ENCODE measurements around the gene FILIP1L. TPM values are rescaled to one million over a fixed set of nuclear protein-coding genes. Genes with fewer than 3 reads are reported as not detected.

FILIP1L gene
- total and polyA plus RNA-seq, 2 donors from 2014 or later = 5.5 to 25.5 TPM

DNA sequence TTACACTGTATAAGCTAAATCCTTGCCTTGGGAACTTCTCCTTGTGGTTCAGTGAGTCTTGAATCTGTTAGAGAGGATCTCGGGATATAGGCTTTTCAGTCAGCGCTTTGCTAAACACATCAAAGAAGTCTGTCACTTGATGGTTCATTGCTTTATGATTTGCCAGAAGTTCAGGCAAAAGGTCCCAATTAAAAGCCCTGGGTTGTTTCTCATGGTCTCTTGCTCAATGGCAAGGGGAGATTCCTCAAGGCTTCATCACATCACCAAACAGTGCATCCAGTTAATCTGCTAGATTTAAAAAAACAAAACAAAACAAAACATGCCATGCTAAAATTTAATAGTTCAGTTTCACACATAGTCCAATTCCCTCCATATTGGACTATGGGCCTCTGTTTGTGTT, 114.8 kb downstream of the FILIP1L start:
- Histone ChIP-seq H3K27ac (ENCODE audit: low read depth in 2 of 2, low read length in 2 of 2) (no peak overlapping the region), H3K4me1 (ENCODE audit: control insufficient read depth in 2 of 3, insufficient read depth in 2 of 3, low read depth in 1 of 3, low read length in 3 of 3) (peaks cover 0 to 9% (median 3%) of the 10 kb centered on the region in 3 donors), H3K4me3 (ENCODE audit: low read length in 3 of 3) (no peak overlapping the region), H3K9me3 (ENCODE audit: control insufficient read depth in 2 of 3, insufficient read depth in 1 of 3, low read length in 3 of 3) (no peaks in the 10 kb centered on the region), H3K36me3 (ENCODE audit: control insufficient read depth in 2 of 3, insufficient read depth in 3 of 3, low read length in 3 of 3) (no peaks in the 10 kb centered on the region), H3K27me3 (ENCODE audit: control insufficient read depth, insufficient read depth, low read length) (no peaks in the 10 kb centered on the region), H3K9ac (ENCODE audit: low read length in 3 of 3) (no peak overlapping the region)
- intact Hi-C loops (cut with DNase I) = no loop called here
- no peak for DNase-seq
- TF ChIP-seq CTCF (IDR thresholded peaks at IDR 0.05; ENCODE audit: borderline replicate concordance, extremely low read depth, insufficient read depth) = no peak
- no peak for FAIRE-seq

DNA sequence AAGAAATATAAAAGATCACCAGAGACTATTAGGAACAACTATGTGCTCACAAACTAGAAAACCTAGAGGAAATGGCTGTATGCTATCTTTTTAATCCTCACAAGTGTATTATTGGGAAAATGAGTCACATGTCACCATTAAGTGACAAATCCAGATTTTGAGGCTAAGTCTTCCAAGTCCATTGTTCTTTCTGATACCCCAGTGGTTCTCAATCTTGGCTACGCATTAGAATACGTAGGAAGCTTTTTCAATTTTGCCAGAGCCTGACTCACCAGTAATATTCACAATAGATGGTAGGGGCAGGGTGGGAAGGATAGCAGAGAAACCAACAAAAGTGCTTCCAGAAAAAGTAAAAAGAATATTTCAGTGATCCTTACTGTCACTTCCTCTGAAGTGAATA, 117.0 kb downstream of the FILIP1L start:
- intact Hi-C loops (cut with DNase I) = no loop called here

DNA sequence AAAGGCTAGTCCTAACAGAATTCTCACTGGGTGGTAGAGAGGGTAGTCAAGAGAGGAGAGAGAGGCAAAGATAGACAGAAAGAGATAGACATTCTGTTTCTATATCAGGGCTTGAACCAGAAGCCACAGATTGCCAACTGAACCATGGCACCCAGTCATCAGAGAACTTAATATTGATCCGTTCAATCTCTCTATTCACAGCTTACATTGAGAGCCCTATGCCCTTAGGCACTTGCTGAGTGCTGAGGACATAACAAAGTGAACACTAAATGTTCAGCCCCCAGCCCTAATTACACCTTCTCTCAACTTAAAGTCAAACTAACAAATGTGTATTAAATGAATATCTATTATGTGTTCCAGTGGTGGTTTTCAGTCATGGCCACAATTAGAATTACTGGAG, 124.1 kb downstream of the FILIP1L start:
- TF ChIP-seq CTCF (IDR thresholded peaks at IDR 0.05; ENCODE audit: borderline replicate concordance, extremely low read depth, insufficient read depth) = no peak
- FAIRE-seq = no peak
- no peaks in the 10 kb centered on the region for H3K36me3 ChIP-seq (ENCODE audit: control insufficient read depth in 2 of 3, insufficient read depth in 3 of 3, low read length in 3 of 3)
- H3K27me3 ChIP-seq (ENCODE audit: control insufficient read depth, insufficient read depth, low read length) = no peaks in the 10 kb centered on the region
- no peaks in the 10 kb centered on the region for H3K9me3 ChIP-seq (ENCODE audit: control insufficient read depth in 2 of 3, insufficient read depth in 1 of 3, low read length in 3 of 3)
- intact Hi-C loops (cut with DNase I) = no loop called here
- H3K4me3 ChIP-seq (ENCODE audit: low read length in 3 of 3) = no peak overlapping the region
- no peak overlapping the region for H3K9ac ChIP-seq (ENCODE audit: low read length in 3 of 3)
- no peak for DNase-seq
- H3K27ac ChIP-seq (ENCODE audit: low read depth in 2 of 2, low read length in 2 of 2) = no peak overlapping the region
- H3K4me1 ChIP-seq (ENCODE audit: control insufficient read depth in 2 of 3, insufficient read depth in 2 of 3, low read depth in 1 of 3, low read length in 3 of 3) = no peaks in the 10 kb centered on the region

More for the DNA sequence above, 117.0 kb downstream of the FILIP1L start:
- Histone ChIP-seq H3K4me1 (ENCODE audit: control insufficient read depth in 2 of 3, insufficient read depth in 2 of 3, low read depth in 1 of 3, low read length in 3 of 3) (no peaks in the 10 kb centered on the region), H3K27ac (ENCODE audit: low read depth in 2 of 2, low read length in 2 of 2) (no peak overlapping the region), H3K4me3 (ENCODE audit: low read length in 3 of 3) (no peak overlapping the region), H3K27me3 (ENCODE audit: control insufficient read depth, insufficient read depth, low read length) (no peaks in the 10 kb centered on the region), H3K9me3 (ENCODE audit: control insufficient read depth in 2 of 3, insufficient read depth in 1 of 3, low read length in 3 of 3) (no peaks in the 10 kb centered on the region), H3K36me3 (ENCODE audit: control insufficient read depth in 2 of 3, insufficient read depth in 3 of 3, low read length in 3 of 3) (no peaks in the 10 kb centered on the region), H3K9ac (ENCODE audit: low read length in 3 of 3) (no peak overlapping the region)
- DNase-seq (no peak), FAIRE-seq (no peak)
- no peak for TF ChIP-seq CTCF (IDR thresholded peaks at IDR 0.05; ENCODE audit: borderline replicate concordance, extremely low read depth, insufficient read depth)

GRCh38 chr3:99984668-99985067, 129.6 kb downstream of the FILIP1L start:
- no peak for FAIRE-seq
- TF ChIP-seq CTCF (IDR thresholded peaks at IDR 0.05; ENCODE audit: borderline replicate concordance, extremely low read depth, insufficient read depth) = no peak

More at GRCh38 chr3:99984668-99985067, 129.6 kb downstream of the FILIP1L start:
- Histone ChIP-seq H3K4me1 (ENCODE audit: control insufficient read depth in 2 of 3, insufficient read depth in 2 of 3, low read depth in 1 of 3, low read length in 3 of 3) (no peaks in the 10 kb centered on the region), H3K9me3 (ENCODE audit: control insufficient read depth in 2 of 3, insufficient read depth in 1 of 3, low read length in 3 of 3) (no peaks in the 10 kb centered on the region), H3K4me3 (ENCODE audit: low read length in 3 of 3) (no peak overlapping the region), H3K36me3 (ENCODE audit: control insufficient read depth in 2 of 3, insufficient read depth in 3 of 3, low read length in 3 of 3) (no peaks in the 10 kb centered on the region), H3K27ac (ENCODE audit: low read depth in 2 of 2, low read length in 2 of 2) (no peak overlapping the region), H3K9ac (ENCODE audit: low read length in 3 of 3) (no peak overlapping the region), H3K27me3 (ENCODE audit: control insufficient read depth, insufficient read depth, low read length) (no peaks in the 10 kb centered on the region)
- no peak for DNase-seq
- intact Hi-C loops (cut with DNase I) = no loop called here
